ENCODE measurements around the gene ACTN1. TPM values are rescaled to one million over a fixed set of nuclear protein-coding genes. Genes with fewer than 3 reads are reported as not detected.

Gene ACTN1
- polyA plus RNA-seq, 1 of the 3 experiments (the other 2 are of a cell fraction) = 319 TPM

DNA sequence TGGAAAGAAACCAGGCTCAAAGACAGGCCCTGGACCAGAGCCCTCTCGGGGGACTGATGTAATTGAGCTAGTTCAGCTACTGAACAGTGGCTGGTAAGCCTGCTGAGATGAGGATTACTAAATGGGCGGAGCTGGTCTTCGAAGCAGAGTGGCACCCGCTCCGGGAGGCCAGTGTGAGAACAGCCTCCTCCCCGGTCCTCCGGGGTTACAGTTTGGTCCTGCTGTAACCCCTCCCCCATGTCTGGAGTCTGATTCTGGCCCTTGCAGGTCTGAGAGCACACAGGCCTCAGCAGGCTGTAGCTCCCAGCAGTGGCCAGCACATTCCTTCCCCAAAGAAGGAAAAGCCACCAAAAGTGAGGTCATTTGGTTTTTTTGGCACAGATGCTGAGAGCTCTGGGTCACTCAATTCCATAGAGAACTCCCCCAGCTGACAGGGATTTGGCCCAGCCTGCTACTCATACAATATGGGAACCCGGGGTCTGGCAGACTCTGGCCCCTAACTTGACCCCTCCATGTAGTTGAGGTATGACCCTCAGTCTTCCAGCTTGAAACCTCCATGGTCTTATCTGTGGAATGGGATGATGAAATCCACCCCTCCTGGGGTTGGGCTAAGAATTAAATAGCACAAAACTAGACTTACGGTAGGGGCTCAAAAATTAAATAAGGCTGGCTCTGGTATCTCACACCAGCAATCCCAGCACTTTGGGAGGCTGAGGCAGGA lies 39.0 kb downstream of the ACTN1 start (continued):
- TF ChIP-seq, protein P1, sequence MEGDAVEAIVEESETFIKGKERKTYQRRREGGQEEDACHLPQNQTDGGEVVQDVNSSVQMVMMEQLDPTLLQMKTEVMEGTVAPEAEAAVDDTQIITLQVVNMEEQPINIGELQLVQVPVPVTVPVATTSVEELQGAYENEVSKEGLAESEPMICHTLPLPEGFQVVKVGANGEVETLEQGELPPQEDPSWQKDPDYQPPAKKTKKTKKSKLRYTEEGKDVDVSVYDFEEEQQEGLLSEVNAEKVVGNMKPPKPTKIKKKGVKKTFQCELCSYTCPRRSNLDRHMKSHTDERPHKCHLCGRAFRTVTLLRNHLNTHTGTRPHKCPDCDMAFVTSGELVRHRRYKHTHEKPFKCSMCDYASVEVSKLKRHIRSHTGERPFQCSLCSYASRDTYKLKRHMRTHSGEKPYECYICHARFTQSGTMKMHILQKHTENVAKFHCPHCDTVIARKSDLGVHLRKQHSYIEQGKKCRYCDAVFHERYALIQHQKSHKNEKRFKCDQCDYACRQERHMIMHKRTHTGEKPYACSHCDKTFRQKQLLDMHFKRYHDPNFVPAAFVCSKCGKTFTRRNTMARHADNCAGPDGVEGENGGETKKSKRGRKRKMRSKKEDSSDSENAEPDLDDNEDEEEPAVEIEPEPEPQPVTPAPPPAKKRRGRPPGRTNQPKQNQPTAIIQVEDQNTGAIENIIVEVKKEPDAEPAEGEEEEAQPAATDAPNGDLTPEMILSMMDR (IDR thresholded peaks at IDR 0.05) = no peak
- no peak for TF ChIP-seq GATA2 (CRISPR knock-in tag; IDR thresholded peaks at IDR 0.05)
- no peak for TF ChIP-seq USF2 (IDR thresholded peaks at IDR 0.05; ENCODE audit: borderline replicate concordance, low read depth, low read length)
- peak; percentile 85; the same call in 1 of the 2 replicates for TF ChIP-seq RXRA (IDR thresholded peaks at IDR 0.05; ENCODE audit: borderline replicate concordance, low read depth)
- TF ChIP-seq CHD2 (IDR thresholded peaks at IDR 0.05; ENCODE audit: low read length, partially characterized antibody) = peak; percentile 38
- no peak for TF ChIP-seq YY1 (IDR thresholded peaks at IDR 0.05; ENCODE audit: low read depth)
- no peak for TF ChIP-seq IRF3 (IDR thresholded peaks at IDR 0.05; ENCODE audit: low read depth, low read length)
- no peak for TF ChIP-seq RAD21 (IDR thresholded peaks at IDR 0.05; ENCODE audit: low read length)
- peak; percentile 22; the same call in 1 of the 2 replicates for TF ChIP-seq SMC3 (IDR thresholded peaks at IDR 0.05; ENCODE audit: low read depth, low read length)
- TF ChIP-seq FOSL2 (IDR thresholded peaks at IDR 0.05; ENCODE audit: borderline replicate concordance, low read depth) = peak; percentile 48
- peak; percentile 50; the same call in 1 of the 2 replicates for TF ChIP-seq ZBTB33 (IDR thresholded peaks at IDR 0.05; ENCODE audit: borderline replicate concordance, low read depth)
- no peak for TF ChIP-seq NRF1 (IDR thresholded peaks at IDR 0.05; ENCODE audit: low read depth, low read length)
- TF ChIP-seq PBX3 (IDR thresholded peaks at IDR 0.05) = peak; percentile 81
- peak; percentile 55; the same call in 1 of the 2 replicates for TF ChIP-seq MEF2A (IDR thresholded peaks at IDR 0.05; ENCODE audit: borderline replicate concordance, low read depth)
